ENCODE measurements around the gene TRAFD1.

The TRAFD1 gene

DNA sequence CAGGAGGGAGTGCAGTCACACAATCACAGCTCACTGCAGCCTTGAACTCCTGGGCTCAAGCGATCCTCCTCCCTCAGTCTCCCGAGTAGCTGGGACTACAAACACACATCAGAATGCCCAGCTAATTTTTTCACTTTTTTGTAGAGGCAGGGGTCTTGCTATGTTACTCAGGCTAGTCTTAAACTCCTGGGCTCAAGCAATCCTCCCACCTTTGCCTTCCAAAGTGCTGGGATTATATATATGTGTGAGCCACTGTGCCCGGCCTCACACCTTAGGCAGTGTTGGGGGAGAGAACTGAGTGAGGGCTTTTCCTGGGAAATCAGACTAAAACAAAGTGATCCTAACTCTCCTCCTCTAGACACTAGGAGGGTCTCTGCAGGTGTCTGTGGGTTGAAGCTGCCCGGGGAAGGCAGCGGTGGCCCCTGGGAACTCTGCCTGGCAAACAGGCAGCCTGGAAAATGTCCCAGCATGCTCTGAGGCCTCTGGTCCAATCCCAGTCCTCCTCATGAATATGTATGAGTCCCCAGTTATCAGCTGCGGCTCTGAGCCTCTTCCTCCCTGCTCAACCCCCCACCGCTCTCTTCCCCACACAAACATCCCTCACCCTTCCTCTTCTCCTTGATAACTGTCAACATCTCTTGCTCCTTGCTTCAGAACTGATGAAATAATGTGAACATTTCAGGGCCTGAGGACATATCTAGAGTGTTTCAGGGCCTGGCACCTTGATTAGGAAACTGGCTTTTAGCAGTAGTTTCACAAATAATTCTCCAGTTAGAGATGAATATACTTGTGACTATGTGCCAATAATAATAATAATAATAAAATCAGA is 8.9 kb upstream of the TRAFD1 start:
- H3K9me3 ChIP-seq (ENCODE audit: control insufficient read depth in 1 of 2, low read length in 2 of 2) = no peaks in the 10 kb centered on the region
- no peaks in the 10 kb centered on the region for H3K36me3 ChIP-seq (ENCODE audit: control insufficient read depth in 1 of 2, insufficient read depth in 2 of 2, low read length in 2 of 2)
- peaks cover 3 to 9% of the 10 kb centered on the region in 2 donors for H3K4me1 ChIP-seq (ENCODE audit: control insufficient read depth in 1 of 2, insufficient read depth in 2 of 2, low read length in 2 of 2)
- H3K9ac ChIP-seq (ENCODE audit: low read depth in 1 of 2, low read length in 2 of 2) = peak overlapping the region; percentile 40 to 45
- H3K4me3 ChIP-seq (ENCODE audit: low read depth in 1 of 2, low read length in 2 of 2) = peak overlapping the region; percentile 30 to 50
- no peak overlapping the region for H3K27ac ChIP-seq (ENCODE audit: low read depth, low read length)
- H3K27me3 ChIP-seq (ENCODE audit: control insufficient read depth in 1 of 2, insufficient read depth in 2 of 2, low read length in 2 of 2) = no peaks in the 10 kb centered on the region

DNA sequence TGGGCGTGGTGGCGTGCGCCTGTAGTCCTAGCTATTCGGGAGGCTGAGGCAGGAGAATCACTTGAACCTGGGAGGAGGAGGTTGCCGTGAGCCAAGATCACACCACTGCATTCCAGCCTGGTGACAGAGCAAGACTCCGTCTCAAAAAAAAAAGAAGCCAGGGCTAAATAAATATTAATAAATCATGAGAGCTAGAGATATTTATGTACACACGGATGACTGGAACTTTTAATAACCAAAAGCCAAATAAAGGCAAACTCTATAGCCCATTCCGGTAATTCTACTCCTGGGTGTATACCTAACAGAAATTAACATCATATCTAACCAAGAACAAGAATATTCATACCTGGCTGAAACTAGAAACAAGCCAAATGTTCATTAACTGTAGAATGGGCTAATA is 7.7 kb upstream of the TRAFD1 start:
- no peaks in the 10 kb centered on the region for H3K36me3 ChIP-seq (ENCODE audit: control insufficient read depth in 1 of 2, insufficient read depth in 2 of 2, low read length in 2 of 2)
- H3K9ac ChIP-seq (ENCODE audit: low read depth in 1 of 2, low read length in 2 of 2) = no peak overlapping the region
- peaks cover 8 to 17% of the 10 kb centered on the region in 2 donors for H3K4me1 ChIP-seq (ENCODE audit: control insufficient read depth in 1 of 2, insufficient read depth in 2 of 2, low read length in 2 of 2)
- no peaks in the 10 kb centered on the region for H3K9me3 ChIP-seq (ENCODE audit: control insufficient read depth in 1 of 2, low read length in 2 of 2)
- no peaks in the 10 kb centered on the region for H3K27me3 ChIP-seq (ENCODE audit: control insufficient read depth in 1 of 2, insufficient read depth in 2 of 2, low read length in 2 of 2)
- no peak overlapping the region for H3K4me3 ChIP-seq (ENCODE audit: low read depth in 1 of 2, low read length in 2 of 2)
- no peak overlapping the region for H3K27ac ChIP-seq (ENCODE audit: low read depth, low read length)

DNA sequence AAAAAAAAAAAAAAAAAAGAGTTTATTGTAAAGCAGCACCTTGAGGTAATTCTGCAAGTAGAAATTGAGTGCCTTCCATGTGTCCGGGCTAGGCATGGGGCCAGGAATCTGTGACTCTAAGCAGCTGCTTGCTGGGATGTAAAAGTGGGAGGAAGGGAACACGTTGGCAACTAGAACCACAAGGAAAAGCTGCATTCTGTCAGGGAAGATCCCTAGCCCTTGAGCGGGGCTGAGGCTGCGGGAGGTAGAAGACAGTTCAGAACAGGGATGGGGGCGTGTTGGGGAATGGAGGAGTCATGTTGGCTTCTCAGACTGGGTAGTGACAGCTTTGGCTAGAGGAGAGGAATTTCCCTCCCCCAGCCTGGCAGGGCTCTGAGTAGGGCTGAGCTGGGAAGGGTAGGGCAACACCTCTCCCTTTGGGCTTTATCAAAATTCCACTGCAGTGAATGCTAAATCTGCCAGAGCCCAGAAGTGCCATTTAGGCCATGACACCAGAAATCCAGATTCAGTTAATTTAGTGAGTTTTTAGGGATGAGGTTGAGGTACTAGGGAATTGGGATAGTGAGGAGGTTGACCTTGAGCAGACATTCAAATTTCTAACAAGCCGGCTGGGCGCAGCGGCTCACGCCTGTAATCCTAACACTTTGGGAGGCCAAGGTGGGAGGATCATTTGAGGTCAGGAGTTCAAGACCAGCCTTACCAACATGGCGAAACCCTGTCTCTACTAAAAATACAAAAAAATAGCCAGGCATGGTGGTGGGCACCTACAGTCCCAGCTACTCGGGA is 3.4 kb upstream of the TRAFD1 start:
- H3K4me3 ChIP-seq (ENCODE audit: low read depth in 1 of 2, low read length in 2 of 2) = no peak overlapping the region
- no peaks in the 10 kb centered on the region for H3K36me3 ChIP-seq (ENCODE audit: control insufficient read depth in 1 of 2, insufficient read depth in 2 of 2, low read length in 2 of 2)
- peaks cover 28 to 33% of the 10 kb centered on the region in 2 donors for H3K4me1 ChIP-seq (ENCODE audit: control insufficient read depth in 1 of 2, insufficient read depth in 2 of 2, low read length in 2 of 2)
- no peaks in the 10 kb centered on the region for H3K27me3 ChIP-seq (ENCODE audit: control insufficient read depth in 1 of 2, insufficient read depth in 2 of 2, low read length in 2 of 2)
- H3K9ac ChIP-seq (ENCODE audit: low read depth in 1 of 2, low read length in 2 of 2) = no peak overlapping the region
- no peak overlapping the region for H3K27ac ChIP-seq (ENCODE audit: low read depth, low read length)
- no peaks in the 10 kb centered on the region for H3K9me3 ChIP-seq (ENCODE audit: control insufficient read depth in 1 of 2, low read length in 2 of 2)

DNA sequence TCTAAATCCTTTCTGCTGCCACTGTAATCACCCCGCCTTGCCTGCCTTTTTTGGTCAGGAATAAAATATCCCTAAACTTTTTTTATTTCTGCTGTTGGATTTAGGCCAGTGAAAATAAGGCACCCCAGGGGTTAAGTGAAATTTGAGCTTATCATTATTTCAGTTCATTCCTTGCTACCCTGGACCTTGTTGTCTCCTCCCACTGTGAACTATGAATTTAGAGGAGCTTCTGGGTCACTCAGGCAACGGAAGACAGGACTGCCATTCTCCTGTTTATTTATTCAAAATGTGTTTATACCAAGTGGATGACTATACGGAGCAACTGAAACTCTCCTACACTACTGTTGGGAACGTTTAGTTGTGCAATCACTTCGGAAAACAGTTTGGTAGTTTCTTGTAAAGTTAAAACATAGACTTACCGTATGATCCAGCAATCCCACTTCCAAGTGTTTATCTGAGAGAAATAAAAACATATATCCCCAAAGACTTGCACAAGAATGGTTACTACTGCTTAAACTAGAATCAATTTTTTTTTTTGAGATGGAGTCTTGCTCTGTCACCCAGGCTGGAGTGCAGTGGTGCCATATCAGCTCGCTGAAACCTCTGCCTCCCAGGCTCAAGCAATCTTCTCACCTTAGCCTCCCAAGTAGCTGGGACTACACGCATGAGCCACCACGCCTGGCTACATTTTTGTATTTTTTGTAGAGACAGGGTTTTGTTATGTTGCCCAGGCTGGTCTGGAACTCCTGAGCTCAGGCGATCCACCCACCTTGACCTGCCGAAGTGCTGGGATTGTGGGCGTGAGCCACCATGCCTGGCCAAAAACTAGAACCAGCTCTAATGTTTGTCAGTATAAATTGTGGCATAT is 2.3 kb upstream of the TRAFD1 start:
- Histone ChIP-seq H3K36me3 (ENCODE audit: control insufficient read depth in 1 of 2, insufficient read depth in 2 of 2, low read length in 2 of 2) (no peaks in the 10 kb centered on the region), H3K9ac (ENCODE audit: low read depth in 1 of 2, low read length in 2 of 2) (no peak overlapping the region), H3K27ac (ENCODE audit: low read depth, low read length) (no peak overlapping the region), H3K4me1 (ENCODE audit: control insufficient read depth in 1 of 2, insufficient read depth in 2 of 2, low read length in 2 of 2) (peaks cover 29 to 32% of the 10 kb centered on the region in 2 donors), H3K27me3 (ENCODE audit: control insufficient read depth in 1 of 2, insufficient read depth in 2 of 2, low read length in 2 of 2) (no peaks in the 10 kb centered on the region), H3K4me3 (ENCODE audit: low read depth in 1 of 2, low read length in 2 of 2) (no peak overlapping the region), H3K9me3 (ENCODE audit: control insufficient read depth in 1 of 2, low read length in 2 of 2) (no peaks in the 10 kb centered on the region)

DNA sequence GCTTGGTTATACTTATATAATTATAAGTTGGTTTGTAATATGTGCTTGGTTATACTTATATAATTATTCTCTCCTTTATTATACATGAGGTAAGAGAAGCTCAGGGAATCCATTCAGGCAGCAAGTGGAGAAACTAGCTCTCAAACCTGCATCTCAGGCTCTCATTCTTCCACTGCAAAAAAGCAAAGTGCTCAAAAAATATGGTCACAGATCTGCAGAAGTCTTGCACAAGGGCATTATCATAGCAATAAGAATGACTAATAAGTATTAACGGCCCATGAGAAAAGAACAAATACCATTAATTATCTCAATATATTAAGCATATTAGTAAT is 476 bp upstream of the TRAFD1 start:
- Histone ChIP-seq H3K9ac (ENCODE audit: low read depth in 1 of 2, low read length in 2 of 2) (no peak overlapping the region), H3K27me3 (ENCODE audit: control insufficient read depth in 1 of 2, insufficient read depth in 2 of 2, low read length in 2 of 2) (no peaks in the 10 kb centered on the region), H3K9me3 (ENCODE audit: control insufficient read depth in 1 of 2, low read length in 2 of 2) (no peaks in the 10 kb centered on the region), H3K4me3 (ENCODE audit: low read depth in 1 of 2, low read length in 2 of 2) (peak overlapping the region; percentile 83 to 94), H3K36me3 (ENCODE audit: control insufficient read depth in 1 of 2, insufficient read depth in 2 of 2, low read length in 2 of 2) (no peaks in the 10 kb centered on the region), H3K27ac (ENCODE audit: low read depth, low read length) (no peak overlapping the region), H3K4me1 (ENCODE audit: control insufficient read depth in 1 of 2, insufficient read depth in 2 of 2, low read length in 2 of 2) (peaks cover 34 to 36% of the 10 kb centered on the region in 2 donors)

DNA sequence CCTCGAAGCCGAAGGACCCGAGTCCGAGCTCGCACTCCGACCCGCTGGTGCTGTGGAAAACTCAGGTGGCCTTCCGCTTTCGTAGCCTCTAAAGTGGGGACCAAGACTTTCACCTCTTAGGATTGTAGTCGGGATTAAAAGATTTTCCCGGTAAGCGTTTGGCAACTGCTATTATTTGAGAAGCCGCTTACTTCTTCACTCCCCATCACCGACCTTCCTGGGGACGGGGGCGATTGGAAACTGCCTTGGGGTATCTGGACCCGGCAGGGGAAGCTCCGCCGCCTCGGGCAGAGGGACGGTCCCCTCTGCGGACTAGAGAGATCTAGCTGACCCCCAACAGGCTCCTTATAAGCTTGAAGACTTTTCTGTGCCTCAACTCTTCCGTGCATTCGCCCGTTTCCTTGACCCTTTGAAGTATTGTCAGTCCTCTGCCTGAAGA is 659 bp downstream of the TRAFD1 start:
- Histone ChIP-seq H3K9me3 (ENCODE audit: control insufficient read depth in 1 of 2, low read length in 2 of 2) (no peaks in the 10 kb centered on the region), H3K9ac (ENCODE audit: low read depth in 1 of 2, low read length in 2 of 2) (peak overlapping the region; percentile 84 to 96), H3K27me3 (ENCODE audit: control insufficient read depth in 1 of 2, insufficient read depth in 2 of 2, low read length in 2 of 2) (no peaks in the 10 kb centered on the region), H3K4me3 (ENCODE audit: low read depth in 1 of 2, low read length in 2 of 2) (peak overlapping the region; percentile 83 to 94), H3K36me3 (ENCODE audit: control insufficient read depth in 1 of 2, insufficient read depth in 2 of 2, low read length in 2 of 2) (no peaks in the 10 kb centered on the region), H3K27ac (ENCODE audit: low read depth, low read length) (peak overlapping the region; percentile 88), H3K4me1 (ENCODE audit: control insufficient read depth in 1 of 2, insufficient read depth in 2 of 2, low read length in 2 of 2) (peaks cover 42 to 46% of the 10 kb centered on the region in 2 donors)

DNA sequence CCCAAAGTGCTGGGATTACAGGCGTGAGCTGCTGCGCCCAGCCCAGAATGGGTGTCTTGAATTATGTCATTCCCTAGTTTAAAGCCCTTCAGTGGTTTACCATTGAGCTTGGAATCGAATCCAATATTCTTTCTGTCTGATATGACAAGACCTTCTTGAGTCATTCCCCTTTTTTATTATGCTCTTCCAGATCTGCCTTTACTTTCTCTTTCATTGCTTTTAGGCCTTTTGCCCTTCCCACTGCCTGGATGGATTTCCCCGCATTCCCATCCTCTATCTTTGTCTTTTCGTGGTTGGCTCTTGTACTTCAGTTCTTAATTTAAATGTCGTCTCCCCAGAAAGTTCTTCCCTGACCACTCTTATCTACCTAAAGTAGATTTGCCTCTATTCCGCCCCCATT is 1.6 kb downstream of the TRAFD1 start:
- peak overlapping the region in 1 of 2 donors; percentile 84 for H3K9ac ChIP-seq (ENCODE audit: low read depth in 1 of 2, low read length in 2 of 2)

DNA sequence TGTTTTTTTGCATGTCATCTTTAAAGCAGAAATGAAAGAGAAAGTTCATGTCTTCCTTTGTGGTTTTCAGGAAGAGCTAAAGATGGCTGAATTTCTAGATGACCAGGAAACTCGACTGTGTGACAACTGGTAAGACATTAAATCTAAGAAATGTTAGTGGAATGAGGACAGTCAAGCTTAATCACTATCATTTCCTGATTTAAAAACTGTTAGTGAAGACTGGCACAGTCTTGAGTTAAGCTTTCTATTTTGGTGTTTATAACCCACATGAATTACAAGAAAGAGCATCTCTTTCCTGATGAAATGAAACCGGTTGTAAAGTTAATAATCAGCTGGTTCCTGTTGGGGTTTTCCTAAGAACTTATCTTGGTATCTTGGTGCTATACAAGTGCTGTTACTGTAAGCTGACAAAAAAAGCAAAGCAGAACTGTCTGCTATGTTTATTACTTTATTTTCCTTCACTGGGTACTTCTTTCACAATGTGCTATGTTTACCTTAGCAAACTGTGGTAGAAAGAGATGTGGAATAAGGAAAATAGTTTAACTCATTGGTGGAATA is 5.2 kb downstream of the TRAFD1 start:
- peak overlapping the region; percentile 59 for H3K27ac ChIP-seq (ENCODE audit: low read depth, low read length)

More for the DNA sequence above, 1.6 kb downstream of the TRAFD1 start:
- Histone ChIP-seq H3K27me3 (ENCODE audit: control insufficient read depth in 1 of 2, insufficient read depth in 2 of 2, low read length in 2 of 2) (no peaks in the 10 kb centered on the region), H3K4me3 (ENCODE audit: low read depth in 1 of 2, low read length in 2 of 2) (peak overlapping the region; percentile 83 to 94), H3K27ac (ENCODE audit: low read depth, low read length) (no peak overlapping the region), H3K9me3 (ENCODE audit: control insufficient read depth in 1 of 2, low read length in 2 of 2) (no peaks in the 10 kb centered on the region), H3K4me1 (ENCODE audit: control insufficient read depth in 1 of 2, insufficient read depth in 2 of 2, low read length in 2 of 2) (peaks cover 47 to 49% of the 10 kb centered on the region in 2 donors), H3K36me3 (ENCODE audit: control insufficient read depth in 1 of 2, insufficient read depth in 2 of 2, low read length in 2 of 2) (no peaks in the 10 kb centered on the region)

DNA sequence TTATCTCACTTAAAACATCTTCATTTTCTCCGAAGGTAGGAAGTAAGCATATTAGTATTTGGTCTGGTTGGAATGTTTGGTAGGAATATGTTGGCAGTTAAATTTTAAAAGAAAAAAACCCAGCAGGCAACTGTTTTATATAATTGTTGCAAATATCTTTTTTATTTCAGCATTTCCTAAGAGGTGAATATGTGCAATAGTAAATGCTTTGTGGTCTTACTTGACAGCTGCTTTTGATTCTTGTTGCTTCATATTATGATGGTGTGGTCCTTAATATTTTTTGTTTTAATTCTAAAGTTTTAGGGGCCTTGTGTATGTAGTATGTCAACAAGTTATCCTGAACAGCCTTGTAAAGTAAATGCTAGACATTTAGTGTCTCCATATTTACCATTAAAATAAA is 6.3 kb downstream of the TRAFD1 start:
- peaks cover 22 to 27% of the 10 kb centered on the region in 2 donors for H3K4me1 ChIP-seq (ENCODE audit: control insufficient read depth in 1 of 2, insufficient read depth in 2 of 2, low read length in 2 of 2)
- H3K27ac ChIP-seq (ENCODE audit: low read depth, low read length) = no peak overlapping the region
- no peaks in the 10 kb centered on the region for H3K9me3 ChIP-seq (ENCODE audit: control insufficient read depth in 1 of 2, low read length in 2 of 2)
- H3K27me3 ChIP-seq (ENCODE audit: control insufficient read depth in 1 of 2, insufficient read depth in 2 of 2, low read length in 2 of 2) = no peaks in the 10 kb centered on the region
- no peak overlapping the region for H3K9ac ChIP-seq (ENCODE audit: low read depth in 1 of 2, low read length in 2 of 2)
- peaks cover 11 to 18% of the 10 kb centered on the region in 2 donors for H3K36me3 ChIP-seq (ENCODE audit: control insufficient read depth in 1 of 2, insufficient read depth in 2 of 2, low read length in 2 of 2)
- H3K4me3 ChIP-seq (ENCODE audit: low read depth in 1 of 2, low read length in 2 of 2) = no peak overlapping the region

More for the DNA sequence above, 5.2 kb downstream of the TRAFD1 start:
- no peaks in the 10 kb centered on the region for H3K27me3 ChIP-seq (ENCODE audit: control insufficient read depth in 1 of 2, insufficient read depth in 2 of 2, low read length in 2 of 2)
- no peaks in the 10 kb centered on the region for H3K9me3 ChIP-seq (ENCODE audit: control insufficient read depth in 1 of 2, low read length in 2 of 2)
- H3K4me3 ChIP-seq (ENCODE audit: low read depth in 1 of 2, low read length in 2 of 2) = peak overlapping the region; percentile 36 to 67
- H3K4me1 ChIP-seq (ENCODE audit: control insufficient read depth in 1 of 2, insufficient read depth in 2 of 2, low read length in 2 of 2) = peaks cover 28 to 34% of the 10 kb centered on the region in 2 donors
- H3K36me3 ChIP-seq (ENCODE audit: control insufficient read depth in 1 of 2, insufficient read depth in 2 of 2, low read length in 2 of 2) = peaks cover 8% of the 10 kb centered on the region in 2 donors
- peak overlapping the region; percentile 15 to 52 for H3K9ac ChIP-seq (ENCODE audit: low read depth in 1 of 2, low read length in 2 of 2)

Measured in duodenal mucosa (tissue), 2 donors.